ENCODE measurements around the gene AIPL1.
"Not testable (repeated sequence)": the region's sequence is repeated elsewhere in the genome, so short reads cannot be mapped to it uniquely, and the experiment has no call there.

AIPL1 gene

GRCh38 chr17:6435051-6435450 is at the start of gene AIPL1:
Gene AIPL1 (minus strand): TSS chr17:6435121. CDS start chr17:6435104, 17 bp downstream.
- ATAC-seq (no peak), DNase-seq (no peak)

- no peak for ATAC-seq
- no peak for DNase-seq
Observed at GRCh38 chr17:6483507-6483906, 48.6 kb upstream of the AIPL1 start.

GRCh38 chr17:6482796-6483195 is 47.9 kb upstream of the AIPL1 start:
- ATAC-seq, DNase-seq: not testable (repeated sequence)

- no peak for DNase-seq
- ATAC-seq = no peak
Observed at GRCh38 chr17:6482105-6482455, 47.2 kb upstream of the AIPL1 start.

- no peak for DNase-seq
- ATAC-seq = no peak
Observed at GRCh38 chr17:6480303-6480675, 45.4 kb upstream of the AIPL1 start.

- DNase-seq (no peak), ATAC-seq (no peak)
Observed at GRCh38 chr17:6479622-6480302, 44.8 kb upstream of the AIPL1 start.

GRCh38 chr17:6478486-6478885 is 43.6 kb upstream of the AIPL1 start:
- ATAC-seq = no peak

GRCh38 chr17:6477831-6478383 is 43.0 kb upstream of the AIPL1 start:
- no peak for DNase-seq
- ATAC-seq = no peak

More at GRCh38 chr17:6478486-6478885, 43.6 kb upstream of the AIPL1 start:
- DNase-seq = no peak

GRCh38 chr17:6476810-6477179 is 41.9 kb upstream of the AIPL1 start:
- DNase-seq (no peak), ATAC-seq (no peak)

- no peak for DNase-seq
- ATAC-seq = no peak
Observed at GRCh38 chr17:6476076-6476809, 41.3 kb upstream of the AIPL1 start.

GRCh38 chr17:6475411-6475810 is 40.5 kb upstream of the AIPL1 start:
- ATAC-seq = no peak

GRCh38 chr17:6474906-6475305 is 40.0 kb upstream of the AIPL1 start:
- ATAC-seq = no peak
- no peak for DNase-seq

More at GRCh38 chr17:6475411-6475810, 40.5 kb upstream of the AIPL1 start:
- DNase-seq = no peak

- ATAC-seq (no peak), DNase-seq (no peak)
Observed at GRCh38 chr17:6474376-6474775, 39.5 kb upstream of the AIPL1 start.

- ATAC-seq (no peak), DNase-seq (peak; percentile 76)
Observed at GRCh38 chr17:6473128-6473767, 38.3 kb upstream of the AIPL1 start.

GRCh38 chr17:6472517-6472916 is 37.6 kb upstream of the AIPL1 start:
- no peak for ATAC-seq

GRCh38 chr17:6471531-6472465 is 36.9 kb upstream of the AIPL1 start:
- DNase-seq (no peak), ATAC-seq (no peak)

More at GRCh38 chr17:6472517-6472916, 37.6 kb upstream of the AIPL1 start:
- no peak for DNase-seq

GRCh38 chr17:6470751-6471521 is 36.0 kb upstream of the AIPL1 start:
- DNase-seq (no peak), ATAC-seq (no peak)

- DNase-seq = no peak
- no peak for ATAC-seq
Observed at GRCh38 chr17:6470146-6470718, 35.3 kb upstream of the AIPL1 start.

GRCh38 chr17:6468051-6468790 is 33.3 kb upstream of the AIPL1 start:
- no peak for ATAC-seq
- DNase-seq = no peak

- ATAC-seq (no peak), DNase-seq (no peak)
Observed at GRCh38 chr17:6467567-6467966, 32.6 kb upstream of the AIPL1 start.

All from stimulated activated naive CD8-positive, alpha-beta T cell treated with anti-CD3 and anti-CD28 coated beads, Interleukin-15, Interleukin-2, amounts not matched to agents 100 U/mL and 50 U/mL, for 24 hours (primary cell).